ENCODE measurements around the gene FMN2.
"Not testable (repeated sequence)": the region's sequence is repeated elsewhere in the genome, so short reads cannot be mapped to it uniquely, and the experiment has no call there.

Gene FMN2

GRCh38 chr1:240170266-240170665, 78.6 kb downstream of the FMN2 start:
- no peaks in the 10 kb centered on the region for H3K4me1 ChIP-seq
- no peak for TF ChIP-seq CTCF (IDR thresholded peaks at IDR 0.05)
- intact Hi-C loops (cut with DNase I; ENCODE audit: low total_unique reads): no loop called here
- H3K9me3 ChIP-seq: no peaks in the 10 kb centered on the region
- DNase-seq: no peak
- H3K4me3 ChIP-seq: no peak overlapping the region
- H3K36me3 ChIP-seq: no peaks in the 10 kb centered on the region
- no peaks in the 10 kb centered on the region for H3K27me3 ChIP-seq
- H3K27ac ChIP-seq: no peak overlapping the region

DNA sequence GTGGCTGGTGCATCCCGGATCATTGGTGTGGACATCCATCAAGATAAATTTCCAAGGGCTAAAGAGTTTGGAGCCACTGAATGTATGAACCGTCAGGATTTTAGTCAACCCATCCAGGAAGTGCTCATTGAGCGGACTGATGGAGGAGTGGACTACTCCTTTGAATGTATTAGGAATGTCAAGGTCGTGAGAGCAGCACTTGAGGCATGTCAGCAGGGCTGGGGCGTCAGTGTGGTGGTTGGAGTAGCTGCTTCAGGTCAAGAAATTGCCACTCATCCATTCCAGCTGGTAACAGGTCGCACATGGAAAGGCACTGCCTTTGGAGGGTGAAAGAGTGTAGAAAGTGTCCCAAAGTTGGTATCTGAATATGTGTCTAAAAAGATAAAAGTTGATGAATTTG, 79.1 kb downstream of the FMN2 start:
- intact Hi-C loops (cut with DNase I; ENCODE audit: low total_unique reads): no loop called here
- Histone ChIP-seq H3K27me3 (no peaks in the 10 kb centered on the region), H3K4me1 (no peaks in the 10 kb centered on the region), H3K9me3 (no peaks in the 10 kb centered on the region), H3K36me3 (no peaks in the 10 kb centered on the region), H3K27ac (no peak overlapping the region), H3K4me3 (no peak overlapping the region)
- DNase-seq: no peak
- TF ChIP-seq CTCF (IDR thresholded peaks at IDR 0.05): no peak

DNA sequence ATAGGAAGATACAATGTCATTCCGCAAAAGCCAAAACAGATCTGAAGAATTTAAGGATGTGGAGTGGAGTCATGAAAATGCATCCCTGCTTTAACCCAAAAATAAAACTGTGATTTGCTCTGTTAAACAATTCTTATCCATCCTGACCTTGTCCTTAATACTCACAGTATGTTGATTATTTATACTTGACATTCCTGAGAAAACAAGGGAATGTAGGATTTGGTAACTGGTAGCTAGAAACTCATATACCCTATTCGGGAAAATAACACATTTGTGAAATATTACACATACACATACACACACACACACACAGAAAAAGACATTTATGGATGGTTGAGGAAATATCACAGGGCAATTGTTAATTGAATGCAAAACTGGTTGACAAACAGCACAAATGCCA, 80.2 kb downstream of the FMN2 start:
- H3K9me3 ChIP-seq: no peaks in the 10 kb centered on the region
- DNase-seq: no peak
- H3K4me1 ChIP-seq: no peaks in the 10 kb centered on the region
- H3K27ac ChIP-seq: no peak overlapping the region
- H3K27me3 ChIP-seq: no peaks in the 10 kb centered on the region
- no peak overlapping the region for H3K4me3 ChIP-seq
- H3K36me3 ChIP-seq: no peaks in the 10 kb centered on the region
- no peak for TF ChIP-seq CTCF (IDR thresholded peaks at IDR 0.05)
- intact Hi-C loops (cut with DNase I; ENCODE audit: low total_unique reads): no loop called here

DNA sequence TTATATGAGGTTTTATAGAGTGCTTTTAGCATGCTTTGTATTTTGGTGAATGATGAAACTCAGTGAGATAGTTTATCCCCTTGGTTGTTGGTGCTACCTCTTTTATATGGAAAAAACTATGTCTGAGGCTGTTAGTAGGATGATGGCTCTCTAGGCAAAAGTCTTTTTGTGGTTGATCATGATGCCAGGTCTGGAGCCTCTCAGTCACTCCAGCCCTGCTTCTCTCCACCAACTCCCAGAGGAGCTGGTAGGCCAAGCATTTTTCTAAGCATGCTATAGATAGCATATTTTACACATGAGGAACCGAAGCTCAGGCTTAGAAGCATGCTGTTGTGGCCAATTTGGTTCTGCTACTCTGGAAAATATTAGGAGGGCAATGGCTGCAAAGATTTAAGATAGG, 82.2 kb downstream of the FMN2 start:
- no peak for TF ChIP-seq CTCF (IDR thresholded peaks at IDR 0.05)
- Histone ChIP-seq H3K27ac (no peak overlapping the region), H3K4me1 (no peaks in the 10 kb centered on the region), H3K9me3 (no peaks in the 10 kb centered on the region), H3K27me3 (no peaks in the 10 kb centered on the region), H3K4me3 (no peak overlapping the region), H3K36me3 (no peaks in the 10 kb centered on the region)
- no peak for DNase-seq
- intact Hi-C loops (cut with DNase I; ENCODE audit: low total_unique reads): no loop called here

DNA sequence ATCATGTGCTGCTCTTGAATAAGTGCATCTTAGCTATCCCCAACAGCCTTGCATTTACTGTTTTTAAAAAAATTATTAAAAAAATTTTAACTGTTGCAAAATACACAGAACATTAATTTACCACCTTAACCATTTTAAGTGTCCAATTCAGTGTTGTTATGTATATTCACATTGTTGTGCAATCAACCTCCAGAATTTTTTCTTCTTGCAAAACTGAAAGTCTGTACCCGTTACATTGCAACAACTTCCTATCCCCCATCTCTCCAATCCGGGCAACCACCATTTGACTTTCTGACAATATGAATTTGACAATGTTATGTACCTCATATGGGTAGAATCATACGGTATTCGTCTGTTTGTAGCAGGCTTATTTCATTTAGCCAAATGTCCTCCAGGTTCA, 83.1 kb downstream of the FMN2 start:
- intact Hi-C loops (cut with DNase I; ENCODE audit: low total_unique reads): no loop called here
- Histone ChIP-seq H3K4me1 (no peaks in the 10 kb centered on the region), H3K27ac (no peak overlapping the region), H3K36me3 (no peaks in the 10 kb centered on the region), H3K4me3 (no peak overlapping the region), H3K9me3 (no peaks in the 10 kb centered on the region), H3K27me3 (no peaks in the 10 kb centered on the region)
- no peak for TF ChIP-seq CTCF (IDR thresholded peaks at IDR 0.05)
- DNase-seq: no peak

DNA sequence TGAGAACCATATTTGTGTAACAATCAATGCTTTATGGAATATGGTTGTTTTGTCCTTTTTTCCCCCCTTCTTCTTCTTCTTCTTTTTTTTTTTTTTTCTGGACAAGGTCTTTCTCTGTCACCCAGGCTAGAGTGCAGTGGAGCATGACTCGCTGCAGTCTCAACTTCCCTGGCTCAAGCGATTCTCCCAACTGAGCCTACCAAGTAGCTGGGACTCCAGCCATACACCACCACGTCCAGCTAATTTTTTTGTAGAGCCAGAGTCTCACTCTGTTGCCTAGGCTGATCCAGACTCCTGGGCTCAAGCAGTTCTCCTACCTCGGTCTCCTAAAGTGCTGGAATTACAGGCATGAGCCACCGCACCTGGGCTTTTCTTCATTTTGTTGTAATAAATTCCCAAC, 86.7 kb downstream of the FMN2 start:
- TF ChIP-seq CTCF (IDR thresholded peaks at IDR 0.05): no peak
- H3K27me3 ChIP-seq: no peaks in the 10 kb centered on the region
- no peak overlapping the region for H3K27ac ChIP-seq
- no peaks in the 10 kb centered on the region for H3K36me3 ChIP-seq
- no peak overlapping the region for H3K4me3 ChIP-seq
- intact Hi-C loops (cut with DNase I; ENCODE audit: low total_unique reads): no loop called here
- no peak for DNase-seq
- H3K4me1 ChIP-seq: no peaks in the 10 kb centered on the region
- H3K9me3 ChIP-seq: no peaks in the 10 kb centered on the region

DNA sequence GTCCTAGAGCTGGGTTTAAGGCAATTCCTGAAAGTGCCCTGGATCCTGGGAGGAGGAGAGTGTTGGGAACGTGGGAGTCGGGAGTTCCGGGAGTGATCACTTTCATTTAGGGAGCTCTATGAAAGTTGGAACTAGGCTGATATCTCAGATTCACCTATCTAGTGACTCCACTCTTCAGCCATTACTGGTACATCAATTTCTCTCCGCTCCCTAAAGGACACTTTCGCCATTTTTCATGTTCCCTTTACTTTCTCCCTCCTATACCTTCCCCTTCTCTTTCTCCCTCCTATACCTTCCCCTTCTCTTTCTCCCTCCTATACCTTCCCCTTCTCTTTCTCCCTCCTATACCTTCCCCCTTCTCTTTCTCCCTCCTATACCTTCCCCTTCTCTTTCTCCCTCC, 93.0 kb downstream of the FMN2 start:
- DNase-seq; H3K27me3 ChIP-seq; H3K4me3 ChIP-seq; intact Hi-C loops (cut with DNase I; ENCODE audit: low total_unique reads); H3K9me3 ChIP-seq; H3K27ac ChIP-seq; H3K36me3 ChIP-seq; H3K4me1 ChIP-seq: not testable (repeated sequence)

All from tibial artery (tissue), 4 donors.